Measurements from ENCODE around the gene UBAP1L.
"Not testable (repeated sequence)": the region's sequence is repeated elsewhere in the genome, so short reads cannot be mapped to it uniquely, and the experiment has no call there.

UBAP1L gene

GRCh38 chr15:65049418-65049840 lies 65.6 kb downstream of the UBAP1L start:
- TF ChIP-seq CTCF (conservative IDR thresholded peaks at IDR 0.05; ENCODE audit: control insufficient read depth, insufficient read depth, low read depth, low read length), result no peak
- peak overlapping the region; percentile 34 for H3K4me3 ChIP-seq (ENCODE audit: control insufficient read depth, low read depth, low read length)
- peak; percentile 92 for DNase-seq (ENCODE audit: low read depth)

GRCh38 chr15:65048241-65048640 lies 66.8 kb downstream of the UBAP1L start:
- no peak overlapping the region for H3K4me3 ChIP-seq (ENCODE audit: control insufficient read depth, low read depth, low read length)
- DNase-seq (ENCODE audit: low read depth), result no peak
- no peak for TF ChIP-seq CTCF (conservative IDR thresholded peaks at IDR 0.05; ENCODE audit: control insufficient read depth, insufficient read depth, low read depth, low read length)

- no peak for TF ChIP-seq CTCF (conservative IDR thresholded peaks at IDR 0.05; ENCODE audit: control insufficient read depth, insufficient read depth, low read depth, low read length)
- DNase-seq (ENCODE audit: low read depth), result no peak
- H3K4me3 ChIP-seq (ENCODE audit: control insufficient read depth, low read depth, low read length), result no peak within 1 kb of the TSS
These were observed 70.1 kb downstream of the UBAP1L start, which contains the start of gene SLC51B for GRCh38 chr15:65044724-65045481. Gene SLC51B (plus strand): TSS chr15:65045387. CDS start chr15:65050005, 4,618 bp downstream.

- H3K4me3 ChIP-seq (ENCODE audit: control insufficient read depth, low read depth, low read length), result not testable (repeated sequence)
- peak; percentile 93 for DNase-seq (ENCODE audit: low read depth)
These were observed 70.8 kb downstream of the UBAP1L start for GRCh38 chr15:65044218-65044617.

GRCh38 chr15:65042776-65043327 lies 72.1 kb downstream of the UBAP1L start:
- no peak overlapping the region for H3K4me3 ChIP-seq (ENCODE audit: control insufficient read depth, low read depth, low read length)
- DNase-seq (ENCODE audit: low read depth), result no peak
- no peak for TF ChIP-seq CTCF (conservative IDR thresholded peaks at IDR 0.05; ENCODE audit: control insufficient read depth, insufficient read depth, low read depth, low read length)
